Fibroblast of mammary gland (primary cell): ENCODE results near the gene SYK.

Experiments used
- DNase-seq: peaks from one replicate; pipeline ENCODE4 v3.0.0-alpha.2; 2010; ENCODE audit warnings: low read depth
- H3K4me3 ChIP-seq: 2 replicates; pipeline ENCODE4 v1.5.1; 2011; ENCODE audit warnings: low read depth, mild to moderate bottlenecking, low read length, moderate library complexity; ENCODE audit not compliant: control insufficient read depth
- TF ChIP-seq, protein P1 (sequence below): conservative IDR thresholded peaks from 2 replicates; pipeline ENCODE4 v1.5.1; 2011; ENCODE audit warnings: low read depth, low read length, inconsistent platforms; ENCODE audit not compliant: control insufficient read depth, insufficient read depth

The SYK gene

DNA sequence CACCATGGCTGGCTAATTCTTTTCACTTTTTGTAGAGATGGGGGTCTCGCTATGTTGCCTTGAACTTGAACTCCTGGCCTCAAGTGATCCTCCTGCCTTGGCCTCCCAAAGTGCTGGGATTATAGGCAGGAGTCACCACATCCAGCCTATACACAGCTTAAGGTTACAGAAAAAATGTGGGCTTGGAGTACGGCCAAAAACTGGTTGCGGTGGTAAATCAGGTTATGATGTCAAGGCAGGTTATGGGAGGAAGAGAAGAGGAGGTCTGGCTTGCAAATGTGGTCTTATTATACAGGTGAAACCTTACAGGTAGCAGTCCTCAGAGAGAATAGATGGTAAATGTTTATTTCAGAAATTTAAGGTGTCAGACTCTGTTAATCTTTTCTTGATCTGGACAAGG lies 30.7 kb upstream of the SYK start:
- TF ChIP-seq, protein P1, sequence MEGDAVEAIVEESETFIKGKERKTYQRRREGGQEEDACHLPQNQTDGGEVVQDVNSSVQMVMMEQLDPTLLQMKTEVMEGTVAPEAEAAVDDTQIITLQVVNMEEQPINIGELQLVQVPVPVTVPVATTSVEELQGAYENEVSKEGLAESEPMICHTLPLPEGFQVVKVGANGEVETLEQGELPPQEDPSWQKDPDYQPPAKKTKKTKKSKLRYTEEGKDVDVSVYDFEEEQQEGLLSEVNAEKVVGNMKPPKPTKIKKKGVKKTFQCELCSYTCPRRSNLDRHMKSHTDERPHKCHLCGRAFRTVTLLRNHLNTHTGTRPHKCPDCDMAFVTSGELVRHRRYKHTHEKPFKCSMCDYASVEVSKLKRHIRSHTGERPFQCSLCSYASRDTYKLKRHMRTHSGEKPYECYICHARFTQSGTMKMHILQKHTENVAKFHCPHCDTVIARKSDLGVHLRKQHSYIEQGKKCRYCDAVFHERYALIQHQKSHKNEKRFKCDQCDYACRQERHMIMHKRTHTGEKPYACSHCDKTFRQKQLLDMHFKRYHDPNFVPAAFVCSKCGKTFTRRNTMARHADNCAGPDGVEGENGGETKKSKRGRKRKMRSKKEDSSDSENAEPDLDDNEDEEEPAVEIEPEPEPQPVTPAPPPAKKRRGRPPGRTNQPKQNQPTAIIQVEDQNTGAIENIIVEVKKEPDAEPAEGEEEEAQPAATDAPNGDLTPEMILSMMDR = no peak
- DNase-seq = no peak
- H3K4me3 ChIP-seq = no peak overlapping the region

GRCh38 chr9:90772386-90772785 lies 29.2 kb upstream of the SYK start:
- no peak for DNase-seq

GRCh38 chr9:90773617-90774016 lies 28.0 kb upstream of the SYK start:
- DNase-seq = no peak
- TF ChIP-seq, protein P1 = peak; percentile 14
- no peak overlapping the region for H3K4me3 ChIP-seq

More at GRCh38 chr9:90772386-90772785, 29.2 kb upstream of the SYK start:
- no peak overlapping the region for H3K4me3 ChIP-seq
- TF ChIP-seq, protein P1 = no peak

- H3K4me3 ChIP-seq = no peak overlapping the region
- TF ChIP-seq, protein P1 = no peak
Observed at GRCh38 chr9:90774071-90774470, 27.5 kb upstream of the SYK start.

DNA sequence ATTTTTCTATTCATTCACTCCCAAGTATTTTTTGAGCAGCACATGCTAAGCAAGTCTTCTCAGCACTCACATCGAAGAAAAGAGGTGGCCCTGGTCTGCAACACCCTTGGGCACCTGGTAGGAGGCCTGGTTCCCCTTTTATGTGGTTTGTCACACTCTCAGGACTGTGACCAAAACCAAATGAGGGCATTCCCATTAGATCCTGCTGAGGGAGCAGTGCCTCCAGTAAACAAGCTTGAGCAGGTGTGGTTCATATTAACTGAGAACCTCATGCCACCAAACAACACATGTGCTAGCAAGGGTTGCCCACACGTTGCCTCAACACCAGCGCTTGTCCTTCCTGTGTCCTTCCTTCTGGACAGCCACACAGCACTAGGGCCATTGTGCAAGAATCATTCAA lies 26.9 kb upstream of the SYK start:
- no peak for DNase-seq
- H3K4me3 ChIP-seq = no peak overlapping the region
- TF ChIP-seq, protein P1 = no peak

More at GRCh38 chr9:90774071-90774470, 27.5 kb upstream of the SYK start:
- no peak for DNase-seq

GRCh38 chr9:90775657-90776056 lies 26.0 kb upstream of the SYK start:
- no peak for DNase-seq

More at GRCh38 chr9:90775657-90776056, 26.0 kb upstream of the SYK start:
- H3K4me3 ChIP-seq = no peak overlapping the region
- TF ChIP-seq, protein P1 = no peak
